K562 (cell line): ENCODE measurements around the gene ANO1. TPM values are rescaled to one million over a fixed set of nuclear protein-coding genes. Genes with fewer than 3 reads are reported as not detected.

Source experiments
- BCOR ChIP-seq: fragments of 450-650 bp; IDR thresholded peaks from 2 replicates; pipeline ENCODE4 v1.6.1; 2016
- CCNT2 ChIP-seq: IDR thresholded peaks from 2 replicates; pipeline ENCODE4 v1.6.1; 2011; ENCODE audit warnings: borderline replicate concordance, low read depth, mild to moderate bottlenecking, moderate library complexity, mixed read lengths, low read length; ENCODE audit not compliant: insufficient read length; ENCODE audit errors: extremely low read depth
- GATA2 ChIP-seq: sonication (generic); formaldehyde crosslinking; IDR thresholded peaks from 2 replicates; pipeline ENCODE4 v1.4.0; 2020; ENCODE audit warnings: mild to moderate bottlenecking, missing genetic modification reagents
- HDAC2 ChIP-seq: fragments of 450-650 bp; IDR thresholded peaks from 2 replicates; pipeline ENCODE4 v1.6.1; 2016; ENCODE audit warnings: mild to moderate bottlenecking
- JUND ChIP-seq, 2 experiments: IDR thresholded peaks; 2 replicates in 1 of 2; 3 replicates in 1 of 2; pipeline ENCODE4 v1.6.1; 2011; ENCODE audit warnings: borderline replicate concordance in 2 of 2, low read depth in 2 of 2, low read length in 2 of 2, improper control_type of control experiment in 1 of 2, missing biosample characterization in 1 of 2, missing genetic modification characterization in 1 of 2, missing genetic modification reagents in 1 of 2
- LCOR ChIP-seq: sonication (generic); formaldehyde crosslinking; IDR thresholded peaks from 2 replicates; pipeline ENCODE4 v1.8.0; 2022; ENCODE audit warnings: mild to moderate bottlenecking, missing genetic modification reagents
- MAFK ChIP-seq: IDR thresholded peaks from 2 replicates; pipeline ENCODE4 v1.6.1; 2011; ENCODE audit warnings: low read length, improper control_type of control experiment
- MIER1 ChIP-seq: fragments of 450-650 bp; IDR thresholded peaks from 2 replicates; pipeline ENCODE4 v1.6.1; 2016; ENCODE audit warnings: antibody characterized with exemption, mild to moderate bottlenecking, low read depth
- NEUROD1 ChIP-seq: fragments of 150-350 bp; IDR thresholded peaks from 2 replicates; pipeline ENCODE4 v1.6.1; 2014; ENCODE audit warnings: borderline replicate concordance, low read length, low read depth; ENCODE audit not compliant: partially characterized antibody
- NR2C1 ChIP-seq, 2 experiments: fragments of 450-650 bp; IDR thresholded peaks; 2 replicates each; pipeline ENCODE4 v1.6.1; 2017; ENCODE audit warnings: mild to moderate bottlenecking in 2 of 2, antibody characterized with exemption in 1 of 2, inconsistent platforms in 1 of 2, missing compliant biosample characterization in 1 of 2, missing genetic modification characterization in 1 of 2
- RBBP5 ChIP-seq: fragments of 200-600 bp; sonication (generic); IDR thresholded peaks from 2 replicates; pipeline ENCODE4 v1.6.1; 2012; ENCODE audit warnings: borderline replicate concordance, mild to moderate bottlenecking, low read length, control low read depth, inconsistent platforms; ENCODE audit not compliant: insufficient read depth, poor library complexity, severe bottlenecking
- SUPT5H ChIP-seq: fragments of 450-650 bp; IDR thresholded peaks from 2 replicates; pipeline ENCODE4 v1.6.1; 2016
- TEAD4 ChIP-seq, 2 experiments: sonication (generic) in 1 of 2; formaldehyde crosslinking in 1 of 2; IDR thresholded peaks; 2 replicates each; pipeline versions ENCODE4 v1.6.1 to v1.8.0; 2012 to 2022; ENCODE audit warnings: borderline replicate concordance in 1 of 2, inconsistent platforms in 1 of 2, low read length in 1 of 2, mild to moderate bottlenecking in 1 of 2, missing genetic modification reagents in 1 of 2
- ZNF165 ChIP-seq: fragments of 250-450 bp; sonication (Bioruptor Pico); IDR thresholded peaks from 2 replicates; pipeline ENCODE4 v1.4.0; 2020; ENCODE audit warnings: borderline replicate concordance
- ZNF384 ChIP-seq: IDR thresholded peaks from 2 replicates; pipeline ENCODE4 v1.6.1; 2012; ENCODE audit warnings: low read depth, low read length, improper control_type of control experiment
- ZNF696 ChIP-seq: fragments of 250-450 bp; sonication (Bioruptor Pico); conservative IDR thresholded peaks from 2 replicates; pipeline ENCODE4 v1.4.0; 2020; ENCODE audit warnings: mild to moderate bottlenecking, moderate library complexity
- polyA plus RNA-seq, 8 experiments: library from polyadenylated mRNA; depleted of rRNA in 4 of 8; stranded (reverse) in 5 of 8; unstranded in 3 of 8; fragments of >200 nt; fragmentation: Nextera tagmentation in 2 of 8; fragmentation: Illumina TruSeq in 1 of 8; extraction: Ambion mirVana in 2 of 8; extraction: Trizol in 1 of 8; gene quantifications; 2 replicates each; pipeline versions ENCODE4 v1.2.1 to v1.2.3, GENCODE V29; 2011 to 2014; ENCODE audit warnings: inconsistent platforms in 1 of 8, missing spikeins in 1 of 8
- total RNA-seq, 7 experiments: library from RNA; depleted of rRNA in 6 of 7; stranded (reverse); fragments of >200 nt in 6 of 7; fragmentation: Illumina TruSeq in 2 of 7; extraction: Trizol in 2 of 7; gene quantifications; 2 replicates each; pipeline versions ENCODE4 v1.2.1 to v1.2.3, GENCODE V29; 2011 to 2021; ENCODE audit warnings: low replicate concordance in 1 of 7
- TF ChIP-seq, protein P1 (sequence below): fragments of 250-450 bp; sonication (Bioruptor Pico); IDR thresholded peaks from 2 replicates; pipeline ENCODE4 v1.9.0; 2021; ENCODE audit warnings: mild to moderate bottlenecking, inconsistent platforms
- TF ChIP-seq, protein P2 (sequence below): sonication (generic); formaldehyde crosslinking; IDR thresholded peaks from 2 replicates; pipeline ENCODE4 v1.8.0; 2022; ENCODE audit warnings: mild to moderate bottlenecking, missing genetic modification reagents
- TF ChIP-seq, protein P3 (sequence below), 2 experiments: fragments of 450-650 bp in 1 of 2; IDR thresholded peaks; 2 replicates each; pipeline ENCODE4 v1.6.1; 2011 to 2017; ENCODE audit warnings: low read depth in 2 of 2, antibody characterized with exemption in 1 of 2, borderline replicate concordance in 1 of 2, low read length in 1 of 2, mild to moderate bottlenecking in 1 of 2, mixed read lengths in 1 of 2; ENCODE audit not compliant: control insufficient read depth in 1 of 2

The ANO1 gene
- total and polyA plus RNA-seq, 9 of the 15 experiments (the other 6 are each of a cell fraction or from before 2014, with no cell fraction given), result not detected

DNA sequence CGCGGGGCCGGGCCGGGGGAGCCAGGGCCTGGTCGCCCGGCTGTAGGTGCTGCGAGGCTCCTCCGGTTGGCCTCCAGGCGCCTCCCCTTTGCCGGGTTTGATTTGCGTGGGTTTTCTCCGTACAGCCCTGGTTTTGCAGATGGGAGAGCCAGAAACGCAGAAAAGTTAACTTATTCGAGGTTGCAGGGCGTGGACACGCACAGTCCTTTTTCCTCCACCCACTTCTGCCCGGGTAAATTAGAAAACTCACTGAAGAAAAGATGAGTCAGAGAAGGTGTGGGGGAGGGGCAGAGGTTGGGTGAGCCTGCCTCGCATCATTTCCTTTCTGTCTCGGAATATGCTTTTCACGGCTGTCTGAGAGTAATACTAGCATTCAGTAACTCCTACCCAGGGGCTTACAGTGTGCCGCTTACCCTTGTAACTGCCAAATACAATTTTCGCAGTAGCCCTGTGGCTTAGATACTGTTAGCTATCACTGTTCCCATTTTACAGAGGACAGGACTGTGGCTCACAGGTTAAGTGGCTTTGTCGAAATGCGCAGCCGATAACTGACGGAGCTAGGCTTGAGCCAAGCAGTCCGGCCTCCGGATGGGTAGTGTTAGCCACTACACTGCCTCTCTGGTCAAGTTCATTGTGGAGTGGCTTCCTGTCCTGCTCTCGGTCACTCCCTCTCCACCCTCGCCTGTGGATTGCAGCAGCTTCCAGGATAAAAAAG lies 125.8 kb downstream of the ANO1 start (continued):
- no peak for TF ChIP-seq NR2C1 (IDR thresholded peaks at IDR 0.05)
- no peak for TF ChIP-seq NR2C1 (tag; IDR thresholded peaks at IDR 0.05)
- 0 out of 2 replicates have a peak, but pooled peaks have one; percentile 56 for TF ChIP-seq MIER1
- peak; percentile 44; the same call in 1 of the 2 replicates for TF ChIP-seq MAFK
- TF ChIP-seq LCOR (CRISPR knock-in tag), result no peak
- TF ChIP-seq BCOR, result peak; percentile 49; the same call in 1 of the 2 replicates
- TF ChIP-seq NEUROD1, result peak; percentile 62
- no peak for TF ChIP-seq ZNF384
- TF ChIP-seq SUPT5H, result peak; percentile 60
- no peak for TF ChIP-seq CCNT2
- TF ChIP-seq RBBP5, result peak; percentile 45
- no peak for TF ChIP-seq HDAC2
- TF ChIP-seq GATA2 (CRISPR knock-in tag), result no peak
- peak; percentile 97 for TF ChIP-seq JUND (IDR thresholded peaks at IDR 0.05; ENCODE audit: borderline replicate concordance, low read depth, low read length)
- TF ChIP-seq JUND (tag; IDR thresholded peaks at IDR 0.05; ENCODE audit: borderline replicate concordance, low read depth, low read length), result peak; percentile 97
- TF ChIP-seq, protein P1, sequence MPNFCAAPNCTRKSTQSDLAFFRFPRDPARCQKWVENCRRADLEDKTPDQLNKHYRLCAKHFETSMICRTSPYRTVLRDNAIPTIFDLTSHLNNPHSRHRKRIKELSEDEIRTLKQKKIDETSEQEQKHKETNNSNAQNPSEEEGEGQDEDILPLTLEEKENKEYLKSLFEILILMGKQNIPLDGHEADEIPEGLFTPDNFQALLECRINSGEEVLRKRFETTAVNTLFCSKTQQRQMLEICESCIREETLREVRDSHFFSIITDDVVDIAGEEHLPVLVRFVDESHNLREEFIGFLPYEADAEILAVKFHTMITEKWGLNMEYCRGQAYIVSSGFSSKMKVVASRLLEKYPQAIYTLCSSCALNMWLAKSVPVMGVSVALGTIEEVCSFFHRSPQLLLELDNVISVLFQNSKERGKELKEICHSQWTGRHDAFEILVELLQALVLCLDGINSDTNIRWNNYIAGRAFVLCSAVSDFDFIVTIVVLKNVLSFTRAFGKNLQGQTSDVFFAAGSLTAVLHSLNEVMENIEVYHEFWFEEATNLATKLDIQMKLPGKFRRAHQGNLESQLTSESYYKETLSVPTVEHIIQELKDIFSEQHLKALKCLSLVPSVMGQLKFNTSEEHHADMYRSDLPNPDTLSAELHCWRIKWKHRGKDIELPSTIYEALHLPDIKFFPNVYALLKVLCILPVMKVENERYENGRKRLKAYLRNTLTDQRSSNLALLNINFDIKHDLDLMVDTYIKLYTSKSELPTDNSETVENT, result no peak
- TF ChIP-seq ZNF696 (CRISPR knock-in tag), result no peak
- TF ChIP-seq ZNF165, result no peak
- TF ChIP-seq, protein P2, sequence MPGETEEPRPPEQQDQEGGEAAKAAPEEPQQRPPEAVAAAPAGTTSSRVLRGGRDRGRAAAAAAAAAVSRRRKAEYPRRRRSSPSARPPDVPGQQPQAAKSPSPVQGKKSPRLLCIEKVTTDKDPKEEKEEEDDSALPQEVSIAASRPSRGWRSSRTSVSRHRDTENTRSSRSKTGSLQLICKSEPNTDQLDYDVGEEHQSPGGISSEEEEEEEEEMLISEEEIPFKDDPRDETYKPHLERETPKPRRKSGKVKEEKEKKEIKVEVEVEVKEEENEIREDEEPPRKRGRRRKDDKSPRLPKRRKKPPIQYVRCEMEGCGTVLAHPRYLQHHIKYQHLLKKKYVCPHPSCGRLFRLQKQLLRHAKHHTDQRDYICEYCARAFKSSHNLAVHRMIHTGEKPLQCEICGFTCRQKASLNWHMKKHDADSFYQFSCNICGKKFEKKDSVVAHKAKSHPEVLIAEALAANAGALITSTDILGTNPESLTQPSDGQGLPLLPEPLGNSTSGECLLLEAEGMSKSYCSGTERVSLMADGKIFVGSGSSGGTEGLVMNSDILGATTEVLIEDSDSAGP (CRISPR knock-in tag), result no peak
- TF ChIP-seq, protein P3, sequence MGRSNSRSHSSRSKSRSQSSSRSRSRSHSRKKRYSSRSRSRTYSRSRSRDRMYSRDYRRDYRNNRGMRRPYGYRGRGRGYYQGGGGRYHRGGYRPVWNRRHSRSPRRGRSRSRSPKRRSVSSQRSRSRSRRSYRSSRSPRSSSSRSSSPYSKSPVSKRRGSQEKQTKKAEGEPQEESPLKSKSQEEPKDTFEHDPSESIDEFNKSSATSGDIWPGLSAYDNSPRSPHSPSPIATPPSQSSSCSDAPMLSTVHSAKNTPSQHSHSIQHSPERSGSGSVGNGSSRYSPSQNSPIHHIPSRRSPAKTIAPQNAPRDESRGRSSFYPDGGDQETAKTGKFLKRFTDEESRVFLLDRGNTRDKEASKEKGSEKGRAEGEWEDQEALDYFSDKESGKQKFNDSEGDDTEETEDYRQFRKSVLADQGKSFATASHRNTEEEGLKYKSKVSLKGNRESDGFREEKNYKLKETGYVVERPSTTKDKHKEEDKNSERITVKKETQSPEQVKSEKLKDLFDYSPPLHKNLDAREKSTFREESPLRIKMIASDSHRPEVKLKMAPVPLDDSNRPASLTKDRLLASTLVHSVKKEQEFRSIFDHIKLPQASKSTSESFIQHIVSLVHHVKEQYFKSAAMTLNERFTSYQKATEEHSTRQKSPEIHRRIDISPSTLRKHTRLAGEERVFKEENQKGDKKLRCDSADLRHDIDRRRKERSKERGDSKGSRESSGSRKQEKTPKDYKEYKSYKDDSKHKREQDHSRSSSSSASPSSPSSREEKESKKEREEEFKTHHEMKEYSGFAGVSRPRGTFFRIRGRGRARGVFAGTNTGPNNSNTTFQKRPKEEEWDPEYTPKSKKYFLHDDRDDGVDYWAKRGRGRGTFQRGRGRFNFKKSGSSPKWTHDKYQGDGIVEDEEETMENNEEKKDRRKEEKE (IDR thresholded peaks at IDR 0.05; ENCODE audit: borderline replicate concordance in 1 of 2, control insufficient read depth in 1 of 2, low read depth in 2 of 2, low read length in 1 of 2), result no peak
- TF ChIP-seq TEAD4 (IDR thresholded peaks at IDR 0.05; ENCODE audit: low read length), result peak; percentile 17; the same call in 1 of the 2 replicates
- no peak for TF ChIP-seq TEAD4 (CRISPR knock-in tag; IDR thresholded peaks at IDR 0.05; ENCODE audit: borderline replicate concordance)
